HepG2 (cell line): ENCODE measurements around the gene ART1. TPM values are rescaled to one million over a fixed set of nuclear protein-coding genes. Genes with fewer than 3 reads are reported as not detected.

Source experiments
- ASH2L ChIP-seq: fragments of 300-600, 200-600 bp; sonication (generic); IDR thresholded peaks from 2 replicates; pipeline ENCODE4 v1.7.0; 2017; ENCODE audit warnings: low read depth, mild to moderate bottlenecking, moderate library complexity, mixed read lengths, low read length; ENCODE audit not compliant: insufficient read length
- BRF2 ChIP-seq: sonication (generic); formaldehyde crosslinking; IDR thresholded peaks from 2 replicates; pipeline ENCODE4 v1.8.1; 2022; ENCODE audit warnings: mild to moderate bottlenecking, missing genetic modification reagents
- CCAR2 ChIP-seq: fragments of 200-400 bp; formaldehyde crosslinking; optimal IDR thresholded peaks from 2 replicates; pipeline ENCODE3; 2018; ENCODE audit warnings: low read depth, mild to moderate bottlenecking, low read length, moderate library complexity
- CCDC6 ChIP-seq: sonication (generic); formaldehyde crosslinking; IDR thresholded peaks from 2 replicates; pipeline ENCODE4 v1.8.1; 2022; ENCODE audit warnings: mild to moderate bottlenecking, missing genetic modification reagents, moderate library complexity
- KDM3A ChIP-seq: IDR thresholded peaks from 2 replicates; pipeline ENCODE4 v1.6.1; 2018; ENCODE audit warnings: low read depth, missing compliant biosample characterization
- NFRKB ChIP-seq: fragments of 450-650 bp; IDR thresholded peaks from 2 replicates; pipeline ENCODE4 v1.6.1; 2017
- PBX3 ChIP-seq: sonication (generic); formaldehyde crosslinking; IDR thresholded peaks from 2 replicates; pipeline ENCODE4 v1.8.1; 2023; ENCODE audit warnings: missing genetic modification reagents, inconsistent platforms, borderline replicate concordance
- PRMT3 ChIP-seq: sonication (generic); formaldehyde crosslinking; IDR thresholded peaks from 2 replicates; pipeline ENCODE4 v1.8.1; 2022; ENCODE audit warnings: low read depth, mild to moderate bottlenecking, moderate library complexity, missing genetic modification reagents, borderline replicate concordance
- REL ChIP-seq: sonication (generic); formaldehyde crosslinking; conservative IDR thresholded peaks from 2 replicates; pipeline ENCODE4 v1.8.0; 2022; ENCODE audit warnings: mild to moderate bottlenecking, missing genetic modification reagents, moderate library complexity
- SRSF4 ChIP-seq: fragments of 200-400 bp; formaldehyde crosslinking; IDR thresholded peaks from one replicate; pipeline ENCODE4 v1.6.1; 2018; ENCODE audit warnings: mild to moderate bottlenecking, low read depth, low read length, moderate library complexity; ENCODE audit not compliant: poor library complexity, severe bottlenecking
- XBP1 ChIP-seq: sonication (generic); formaldehyde crosslinking; IDR thresholded peaks from 2 replicates; pipeline ENCODE4 v1.5.0; 2020; ENCODE audit warnings: missing genetic modification reagents
- ZBTB25 ChIP-seq: IDR thresholded peaks from 2 replicates; pipeline ENCODE4 v1.6.1; 2018; ENCODE audit warnings: missing genetic modification reagents
- ZBTB3 ChIP-seq: sonication (generic); formaldehyde crosslinking; IDR thresholded peaks from 2 replicates; pipeline ENCODE4 v1.4.0; 2020; ENCODE audit warnings: low read depth, mild to moderate bottlenecking, moderate library complexity, missing genetic modification reagents, borderline replicate concordance
- ZNF251 ChIP-seq: sonication (generic); formaldehyde crosslinking; IDR thresholded peaks from 2 replicates; pipeline ENCODE4 v1.9.0; 2021; ENCODE audit warnings: mild to moderate bottlenecking, missing genetic modification reagents
- ZNF350 ChIP-seq: sonication (generic); formaldehyde crosslinking; IDR thresholded peaks from 2 replicates; pipeline ENCODE4 v1.4.0; 2020; ENCODE audit warnings: mild to moderate bottlenecking, low read depth, missing genetic modification reagents, borderline replicate concordance
- polyA plus RNA-seq, 8 experiments: library from polyadenylated mRNA; depleted of rRNA in 3 of 8; stranded (reverse) in 7 of 8; unstranded in 1 of 8; fragments of >200 nt; fragmentation: Illumina TruSeq in 4 of 8; extraction: Trizol in 4 of 8; gene quantifications; 2 replicates each; pipeline versions ENCODE4 v1.2.1 to v1.2.3, GENCODE V29; 2011 to 2016; ENCODE audit warnings: low read depth in 4 of 8, missing spikeins in 1 of 8, mixed read lengths in 1 of 8; ENCODE audit not compliant: insufficient read depth in 1 of 8
- total RNA-seq, 5 experiments: library from RNA; depleted of rRNA; stranded (reverse); fragments of >200 nt; fragmentation: Illumina TruSeq; extraction: Trizol; gene quantifications; 2 replicates each; pipeline ENCODE4 v1.2.3, GENCODE V29; 2016; ENCODE audit warnings: low read depth in 1 of 5
- TF ChIP-seq, protein P1 (sequence below): sonication (generic); formaldehyde crosslinking; IDR thresholded peaks from 2 replicates; pipeline ENCODE4 v1.4.0; 2020; ENCODE audit warnings: missing genetic modification reagents
- TF ChIP-seq, protein P2 (sequence below): sonication (generic); formaldehyde crosslinking; IDR thresholded peaks from 2 replicates; pipeline ENCODE4 v1.5.0; 2020; ENCODE audit warnings: missing genetic modification reagents
- TF ChIP-seq, protein P3 (sequence below): sonication (generic); formaldehyde crosslinking; IDR thresholded peaks from 2 replicates; pipeline ENCODE4 v1.5.1; 2020; ENCODE audit warnings: mild to moderate bottlenecking, missing genetic modification reagents, borderline replicate concordance
- TF ChIP-seq, protein P4 (sequence below): sonication (generic); formaldehyde crosslinking; IDR thresholded peaks from 2 replicates; pipeline ENCODE4 v1.5.0; 2020; ENCODE audit warnings: missing genetic modification reagents
- TF ChIP-seq, protein P5 (sequence below): IDR thresholded peaks from 2 replicates; pipeline ENCODE4 v1.6.1; 2016; ENCODE audit warnings: control low read depth

Gene ART1
- total and polyA plus RNA-seq, 2 of the 13 experiments (the other 11 are each of a cell fraction or from before 2014, with no cell fraction given), result not detected

DNA sequence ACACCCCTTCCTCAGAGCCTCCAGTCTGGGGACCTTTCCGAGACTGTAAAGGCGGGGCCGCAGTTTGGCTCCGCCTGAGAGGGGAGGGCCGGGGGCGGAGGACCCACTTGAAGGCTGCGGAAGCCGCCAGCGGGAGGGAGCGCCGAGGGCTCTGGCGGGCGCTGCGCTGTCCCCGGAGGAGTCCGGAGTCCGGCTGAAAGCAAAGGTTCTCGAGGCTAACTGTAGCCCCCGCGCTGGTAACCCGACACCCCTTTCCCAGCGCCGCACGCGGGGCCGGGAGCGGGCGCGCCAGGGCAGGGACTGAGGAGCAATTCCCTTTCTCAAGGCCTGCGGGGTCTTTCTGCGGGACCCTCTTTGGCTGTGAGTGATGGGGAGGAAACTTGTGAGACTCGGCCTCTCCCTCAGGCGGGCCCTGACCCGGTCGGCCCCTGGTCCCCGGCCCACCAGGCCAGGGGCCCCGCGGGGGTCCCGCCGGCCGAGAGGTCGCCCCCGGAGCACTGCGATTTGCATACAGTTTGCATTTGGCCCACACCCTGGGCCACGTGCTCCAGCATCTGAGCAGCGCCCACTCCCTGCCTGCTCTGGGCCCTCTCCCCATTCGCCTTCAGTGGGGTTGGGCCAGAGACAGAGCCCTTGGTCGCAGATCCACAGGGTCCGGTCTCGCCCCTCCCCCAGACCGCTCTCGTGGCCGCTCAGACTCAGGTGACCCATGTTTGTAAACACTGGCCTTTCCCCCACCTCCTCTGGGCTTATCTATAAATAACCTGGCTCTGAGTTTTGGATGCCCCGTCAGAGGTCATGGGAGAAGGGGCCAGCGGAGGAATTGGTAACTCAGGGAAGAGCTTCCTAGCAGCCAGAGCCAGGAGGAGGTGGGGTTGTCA, 2.6 kb upstream of the ART1 start (continued):
- TF ChIP-seq, protein P1, sequence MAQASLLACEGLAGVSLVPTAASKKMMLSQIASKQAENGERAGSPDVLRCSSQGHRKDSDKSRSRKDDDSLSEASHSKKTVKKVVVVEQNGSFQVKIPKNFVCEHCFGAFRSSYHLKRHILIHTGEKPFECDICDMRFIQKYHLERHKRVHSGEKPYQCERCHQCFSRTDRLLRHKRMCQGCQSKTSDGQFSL (CRISPR knock-in tag), result no peak
- TF ChIP-seq SRSF4, result no peak
- TF ChIP-seq ZNF251 (CRISPR knock-in tag), result no peak
- no peak for TF ChIP-seq REL (CRISPR knock-in tag)
- TF ChIP-seq KDM3A (CRISPR knock-in tag), result no peak
- no peak for TF ChIP-seq NFRKB
- no peak for TF ChIP-seq PBX3
- TF ChIP-seq ZBTB25 (CRISPR knock-in tag), result no peak
- no peak for TF ChIP-seq ASH2L
- TF ChIP-seq, protein P2, sequence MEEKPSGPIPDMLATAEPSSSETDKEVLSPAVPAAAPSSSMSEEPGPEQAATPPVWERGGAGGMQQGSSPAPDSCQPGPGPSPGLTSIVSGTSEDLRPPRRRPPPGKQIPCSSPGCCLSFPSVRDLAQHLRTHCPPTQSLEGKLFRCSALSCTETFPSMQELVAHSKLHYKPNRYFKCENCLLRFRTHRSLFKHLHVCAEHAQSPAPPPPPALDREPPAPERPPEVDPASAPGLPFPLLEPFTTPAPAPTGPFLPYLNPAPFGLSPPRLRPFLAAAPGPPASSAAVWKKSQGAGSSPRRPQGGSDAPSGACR (CRISPR knock-in tag), result no peak
- peak; percentile 54; the same call in 1 of the 2 replicates for TF ChIP-seq ZNF350 (CRISPR knock-in tag)
- no peak for TF ChIP-seq CCDC6 (CRISPR knock-in tag)
- TF ChIP-seq XBP1 (CRISPR knock-in tag), result no peak
- TF ChIP-seq, protein P3, sequence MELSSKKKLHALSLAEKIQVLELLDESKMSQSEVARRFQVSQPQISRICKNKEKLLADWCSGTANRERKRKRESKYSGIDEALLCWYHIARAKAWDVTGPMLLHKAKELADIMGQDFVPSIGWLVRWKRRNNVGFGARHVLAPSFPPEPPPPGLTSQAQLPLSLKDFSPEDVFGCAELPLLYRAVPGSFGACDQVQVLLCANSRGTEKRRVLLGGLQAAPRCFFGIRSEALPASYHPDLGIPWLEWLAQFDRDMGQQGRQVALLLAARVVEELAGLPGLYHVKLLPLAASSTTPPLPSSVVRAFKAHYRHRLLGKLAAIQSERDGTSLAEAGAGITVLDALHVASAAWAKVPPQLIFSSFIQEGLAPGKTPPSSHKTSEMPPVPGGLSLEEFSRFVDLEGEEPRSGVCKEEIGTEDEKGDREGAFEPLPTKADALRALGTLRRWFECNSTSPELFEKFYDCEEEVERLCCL (CRISPR knock-in tag), result no peak
- TF ChIP-seq, protein P4, sequence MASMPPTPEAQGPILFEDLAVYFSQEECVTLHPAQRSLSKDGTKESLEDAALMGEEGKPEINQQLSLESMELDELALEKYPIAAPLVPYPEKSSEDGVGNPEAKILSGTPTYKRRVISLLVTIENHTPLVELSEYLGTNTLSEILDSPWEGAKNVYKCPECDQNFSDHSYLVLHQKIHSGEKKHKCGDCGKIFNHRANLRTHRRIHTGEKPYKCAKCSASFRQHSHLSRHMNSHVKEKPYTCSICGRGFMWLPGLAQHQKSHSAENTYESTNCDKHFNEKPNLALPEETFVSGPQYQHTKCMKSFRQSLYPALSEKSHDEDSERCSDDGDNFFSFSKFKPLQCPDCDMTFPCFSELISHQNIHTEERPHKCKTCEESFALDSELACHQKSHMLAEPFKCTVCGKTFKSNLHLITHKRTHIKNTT (CRISPR knock-in tag), result no peak
- no peak for TF ChIP-seq BRF2
- TF ChIP-seq CCAR2, result no peak
- TF ChIP-seq, protein P5, sequence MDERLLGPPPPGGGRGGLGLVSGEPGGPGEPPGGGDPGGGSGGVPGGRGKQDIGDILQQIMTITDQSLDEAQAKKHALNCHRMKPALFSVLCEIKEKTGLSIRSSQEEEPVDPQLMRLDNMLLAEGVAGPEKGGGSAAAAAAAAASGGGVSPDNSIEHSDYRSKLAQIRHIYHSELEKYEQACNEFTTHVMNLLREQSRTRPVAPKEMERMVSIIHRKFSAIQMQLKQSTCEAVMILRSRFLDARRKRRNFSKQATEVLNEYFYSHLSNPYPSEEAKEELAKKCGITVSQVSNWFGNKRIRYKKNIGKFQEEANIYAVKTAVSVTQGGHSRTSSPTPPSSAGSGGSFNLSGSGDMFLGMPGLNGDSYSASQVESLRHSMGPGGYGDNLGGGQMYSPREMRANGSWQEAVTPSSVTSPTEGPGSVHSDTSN (CRISPR knock-in tag), result no peak
- no peak for TF ChIP-seq PRMT3
- TF ChIP-seq ZBTB3 (CRISPR knock-in tag), result 0 out of 2 replicates have a peak, but pooled peaks have one; percentile 56
